Mesendoderm (in vitro differentiated cells): ENCODE measurements around the gene KCP.
A peak's percentile ranks its signal among the peaks of the same experiment; 100 is the strongest.

Source experiments
- DNase-seq: peaks from one replicate; pipeline ENCODE4 v3.0.0; 2013
- H2AK5ac ChIP-seq: 2 replicates; pipeline ENCODE4 v1.6.1; 2013; ENCODE audit warnings: low read length, inconsistent platforms
- H2BK120ac ChIP-seq: 2 replicates; pipeline ENCODE4 v1.6.1; 2013; ENCODE audit warnings: low read depth, mild to moderate bottlenecking, low read length, moderate library complexity, mixed read lengths
- H2BK15ac ChIP-seq: replicated peaks from 2 replicates; pipeline ENCODE4 v1.6.1; 2013; ENCODE audit warnings: low read depth, mild to moderate bottlenecking, moderate library complexity
- H2BK5ac ChIP-seq: 2 replicates; pipeline ENCODE4 v1.6.1; 2013; ENCODE audit warnings: low read length, inconsistent platforms
- H3K18ac ChIP-seq: 2 replicates; pipeline ENCODE4 v1.6.1; 2013; ENCODE audit warnings: mild to moderate bottlenecking, low read length, mixed read lengths
- H3K23ac ChIP-seq: one replicate; pipeline ENCODE4 v1.6.1; 2013; ENCODE audit warnings: low read length
- H3K27ac ChIP-seq: 2 replicates; pipeline ENCODE4 v1.5.1; 2013; ENCODE audit warnings: low read depth, mild to moderate bottlenecking, inconsistent platforms, low read length, moderate library complexity
- H3K27me3 ChIP-seq: 2 replicates; pipeline ENCODE4 v1.6.1; 2013; ENCODE audit warnings: low read length, control low read depth, mild to moderate bottlenecking, inconsistent platforms; ENCODE audit not compliant: insufficient read depth, poor library complexity
- H3K36me3 ChIP-seq: 2 replicates; pipeline ENCODE4 v1.6.1; 2013; ENCODE audit warnings: low read length, inconsistent platforms; ENCODE audit not compliant: control insufficient read depth, insufficient read depth
- H3K4ac ChIP-seq: one replicate; pipeline ENCODE4 v1.6.1; 2013; ENCODE audit warnings: low read depth, mild to moderate bottlenecking, low read length, moderate library complexity
- H3K4me1 ChIP-seq: 2 replicates; pipeline ENCODE4 v1.6.1; 2013; ENCODE audit warnings: low read depth, low read length, inconsistent platforms; ENCODE audit not compliant: control insufficient read depth
- H3K4me2 ChIP-seq: 2 replicates; pipeline ENCODE4 v1.6.1; 2013; ENCODE audit warnings: low read length
- H3K4me3 ChIP-seq: 2 replicates; pipeline ENCODE4 v1.5.1; 2013; ENCODE audit warnings: mild to moderate bottlenecking, low read length
- H3K56ac ChIP-seq: one replicate; pipeline ENCODE4 v1.6.1; 2013; ENCODE audit warnings: low read length
- H3K79me1 ChIP-seq: 2 replicates; pipeline ENCODE4 v1.6.1; 2013; ENCODE audit warnings: low read length, inconsistent platforms
- H3K79me2 ChIP-seq: 2 replicates; pipeline ENCODE4 v1.6.1; 2013; ENCODE audit warnings: mild to moderate bottlenecking, low read length; ENCODE audit not compliant: control insufficient read depth, insufficient read depth
- H3K9ac ChIP-seq: 2 replicates; pipeline ENCODE4 v1.6.1; 2013; ENCODE audit warnings: low read length, inconsistent platforms
- H4K5ac ChIP-seq: one replicate; pipeline ENCODE4 v1.6.1; 2013; ENCODE audit warnings: low read length
- H4K8ac ChIP-seq: one replicate; pipeline ENCODE4 v1.6.1; 2013; ENCODE audit warnings: low read depth, mild to moderate bottlenecking, control low read depth, low read length, moderate library complexity
- WGBS: extraction: QIAGEN DNeasy Blood & Tissue Kit; methylation state at CpG from one replicate; pipeline ENCODE4 v1.1.7; 2013; ENCODE audit warnings: low lambda C conversion rate, missing lambda C conversion rate; ENCODE audit not compliant: insufficient coverage; ENCODE audit errors: extremely low coverage; 5-methylcytosine and 5-hydroxymethylcytosine counted together

Gene KCP

DNA sequence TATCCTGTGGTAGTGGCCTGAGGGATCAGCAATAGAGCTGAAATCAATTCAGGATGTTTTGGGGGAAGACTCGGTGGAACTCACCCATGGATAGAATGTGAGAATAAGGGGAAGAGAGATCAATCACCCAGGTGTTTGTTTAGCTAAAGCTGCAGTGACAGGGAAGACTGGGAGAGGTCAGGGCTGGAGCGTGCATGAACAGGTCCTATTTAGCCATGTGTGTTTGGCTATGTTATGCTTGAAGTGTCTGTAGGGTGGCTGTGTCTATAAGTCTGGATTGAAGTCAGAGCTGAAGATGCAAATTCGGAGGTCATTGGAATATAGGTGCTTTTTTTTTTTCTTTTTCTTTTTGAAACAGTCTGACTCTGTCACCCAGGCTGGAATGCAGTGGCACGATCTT is 43.3 kb downstream of the KCP start:
- H3K27ac ChIP-seq = no peak overlapping the region
- WGBS = no CpG with 5 or more reads among the region's 4 CpGs
- no peak overlapping the region for H3K18ac ChIP-seq
- no peaks in the 10 kb centered on the region for H3K4me1 ChIP-seq
- H3K4ac ChIP-seq = no peak overlapping the region
- no peaks in the 10 kb centered on the region for H3K36me3 ChIP-seq
- H4K5ac ChIP-seq = no peak overlapping the region
- no peak overlapping the region for H4K8ac ChIP-seq
- no peak overlapping the region for H2BK5ac ChIP-seq
- no peak overlapping the region for H2BK15ac ChIP-seq
- H3K9ac ChIP-seq = no peak overlapping the region
- no peaks in the 10 kb centered on the region for H3K79me2 ChIP-seq
- no peak overlapping the region for H3K56ac ChIP-seq
- no peak overlapping the region for H2AK5ac ChIP-seq
- H3K4me2 ChIP-seq = no peak overlapping the region
- H3K27me3 ChIP-seq = peaks cover 12% of the 10 kb centered on the region
- no peak overlapping the region for H3K4me3 ChIP-seq
- peaks cover 1% of the 10 kb centered on the region for H3K79me1 ChIP-seq
- H2BK120ac ChIP-seq = no peak overlapping the region
- no peak overlapping the region for H3K23ac ChIP-seq
- DNase-seq = no peak

DNA sequence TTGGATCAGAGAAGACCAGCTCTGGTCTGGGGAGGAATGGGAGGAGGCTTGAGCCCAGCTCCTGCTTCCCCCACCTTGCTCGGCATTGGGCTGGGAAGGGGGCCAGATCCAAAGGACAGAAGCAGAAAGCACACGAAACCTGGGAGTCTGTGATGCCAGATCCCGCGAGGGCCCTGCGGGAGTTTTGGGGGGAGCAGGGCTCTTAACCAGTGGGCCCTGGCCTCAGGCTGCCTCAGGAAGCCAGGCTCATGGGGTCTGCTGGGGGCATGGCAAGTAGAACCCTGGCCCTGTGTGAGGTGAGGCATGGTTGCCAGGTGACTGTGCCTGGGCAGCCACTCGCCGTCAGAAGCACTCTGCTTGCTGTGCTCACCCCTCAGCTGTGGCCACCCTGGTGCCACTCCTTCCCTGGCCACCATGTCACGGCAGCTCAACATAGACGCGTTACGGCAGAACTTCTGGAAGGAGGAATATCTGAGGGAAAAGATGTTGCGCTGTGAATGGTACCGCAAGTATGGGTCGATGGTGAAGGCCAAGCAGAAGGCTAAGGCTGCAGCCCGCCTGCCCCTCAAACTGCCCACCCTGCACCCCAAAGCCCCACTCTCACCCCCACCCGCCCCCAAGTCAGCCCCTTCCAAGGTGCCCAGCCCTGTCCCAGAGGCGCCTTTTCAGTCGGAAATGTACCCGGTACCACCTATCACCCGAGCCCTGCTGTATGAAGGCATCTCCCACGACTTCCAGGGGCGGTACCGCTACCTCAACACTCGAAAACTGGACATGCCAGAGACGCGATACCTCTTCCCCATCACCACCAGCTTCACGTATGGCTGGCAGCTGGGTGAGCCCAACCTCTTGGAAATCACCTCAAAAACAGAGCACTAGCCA is 44.3 kb downstream of the KCP start:
- Histone ChIP-seq H3K79me2 (no peaks in the 10 kb centered on the region), H3K36me3 (no peaks in the 10 kb centered on the region), H4K5ac (no peak overlapping the region), H3K18ac (no peak overlapping the region), H2AK5ac (no peak overlapping the region), H3K23ac (no peak overlapping the region), H3K4ac (no peak overlapping the region), H3K27me3 (peaks cover 12% of the 10 kb centered on the region), H3K56ac (no peak overlapping the region), H3K9ac (no peak overlapping the region), H3K4me1 (no peaks in the 10 kb centered on the region), H3K4me3 (no peak overlapping the region), H2BK5ac (no peak overlapping the region), H2BK120ac (no peak overlapping the region), H3K4me2 (no peak overlapping the region), H3K27ac (no peak overlapping the region), H4K8ac (no peak overlapping the region), H3K79me1 (peaks cover 1% of the 10 kb centered on the region), H2BK15ac (no peak overlapping the region)
- DNase-seq = no peak
- no CpG with 5 or more reads among the region's 27 CpGs for WGBS

DNA sequence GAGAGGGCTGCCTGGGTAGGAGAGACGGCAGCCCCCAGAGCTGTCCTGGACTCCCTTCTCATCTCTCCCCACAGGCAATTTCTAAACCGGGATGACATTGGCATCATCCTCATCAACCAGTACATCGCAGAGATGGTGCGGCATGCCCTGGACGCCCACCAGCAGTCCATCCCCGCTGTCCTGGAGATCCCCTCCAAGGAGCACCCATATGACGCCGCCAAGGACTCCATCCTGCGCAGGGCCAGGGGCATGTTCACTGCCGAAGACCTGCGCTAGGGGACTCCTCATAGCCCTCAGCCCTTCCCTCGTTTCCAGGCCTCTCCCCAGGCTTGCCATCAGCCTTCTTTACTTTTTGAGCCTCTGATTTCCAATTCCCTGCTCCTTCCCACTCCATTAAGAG is 45.2 kb downstream of the KCP start:
- DNase-seq = no peak
- peaks cover 11% of the 10 kb centered on the region for H3K27me3 ChIP-seq
- H3K23ac ChIP-seq = no peak overlapping the region
- H3K36me3 ChIP-seq = no peaks in the 10 kb centered on the region
- H3K4ac ChIP-seq = no peak overlapping the region
- no peak overlapping the region for H2BK5ac ChIP-seq
- no peak overlapping the region for H2BK15ac ChIP-seq
- H3K4me1 ChIP-seq = no peaks in the 10 kb centered on the region
- H3K27ac ChIP-seq = no peak overlapping the region
- no CpG with 5 or more reads among the region's 12 CpGs for WGBS
- no peak overlapping the region for H3K4me3 ChIP-seq
- no peak overlapping the region for H2AK5ac ChIP-seq
- no peaks in the 10 kb centered on the region for H3K79me2 ChIP-seq
- no peak overlapping the region for H4K8ac ChIP-seq
- no peak overlapping the region for H3K4me2 ChIP-seq
- H3K56ac ChIP-seq = no peak overlapping the region
- no peak overlapping the region for H3K9ac ChIP-seq
- peaks cover 1% of the 10 kb centered on the region for H3K79me1 ChIP-seq
- no peak overlapping the region for H3K18ac ChIP-seq
- H2BK120ac ChIP-seq = no peak overlapping the region
- no peak overlapping the region for H4K5ac ChIP-seq

DNA sequence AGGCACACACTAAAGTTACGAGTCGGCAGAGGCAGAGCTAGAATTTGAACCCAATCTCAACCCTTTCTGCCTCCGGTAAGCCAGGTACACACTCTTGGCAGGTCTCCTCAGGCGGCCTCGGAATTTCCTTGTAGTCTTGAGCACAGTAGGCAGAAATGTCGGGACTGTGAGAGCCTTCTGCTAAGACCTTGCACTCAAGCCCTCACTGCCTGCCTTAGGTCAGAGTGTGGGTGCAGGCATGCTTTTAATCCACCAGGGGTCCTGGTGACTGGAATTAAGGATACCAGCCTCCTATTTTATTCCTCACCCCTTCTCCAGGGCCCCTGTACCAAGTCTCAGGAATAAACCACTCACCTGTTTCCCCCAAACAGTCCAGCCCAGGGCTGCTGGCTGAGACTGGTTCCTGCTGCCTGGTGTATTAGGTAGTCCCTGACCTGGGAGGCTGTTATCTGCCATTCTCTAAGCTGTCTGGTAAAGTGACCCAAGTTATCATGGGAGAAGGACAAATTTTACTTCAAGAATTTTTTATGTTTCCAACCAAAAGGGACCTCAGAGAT is 47.0 kb downstream of the KCP start:
- Histone ChIP-seq H3K9ac (peak overlapping the region; percentile 96), H3K79me1 (peaks cover 1% of the 10 kb centered on the region), H2BK15ac (no peak overlapping the region), H4K5ac (no peak overlapping the region), H3K36me3 (peaks cover 2% of the 10 kb centered on the region), H3K4ac (no peak overlapping the region), H3K4me2 (peak overlapping the region; percentile 88), H3K4me3 (peak overlapping the region; percentile 90), H2AK5ac (no peak overlapping the region), H3K4me1 (no peaks in the 10 kb centered on the region), H3K18ac (no peak overlapping the region), H3K23ac (no peak overlapping the region), H3K79me2 (no peaks in the 10 kb centered on the region), H3K56ac (peak overlapping the region; percentile 88), H4K8ac (no peak overlapping the region), H3K27ac (no peak overlapping the region), H2BK5ac (no peak overlapping the region), H2BK120ac (no peak overlapping the region), H3K27me3 (peaks cover 4% of the 10 kb centered on the region)
- DNase-seq = peak; percentile 90
- WGBS = no CpG with 5 or more reads among the region's 6 CpGs

DNA sequence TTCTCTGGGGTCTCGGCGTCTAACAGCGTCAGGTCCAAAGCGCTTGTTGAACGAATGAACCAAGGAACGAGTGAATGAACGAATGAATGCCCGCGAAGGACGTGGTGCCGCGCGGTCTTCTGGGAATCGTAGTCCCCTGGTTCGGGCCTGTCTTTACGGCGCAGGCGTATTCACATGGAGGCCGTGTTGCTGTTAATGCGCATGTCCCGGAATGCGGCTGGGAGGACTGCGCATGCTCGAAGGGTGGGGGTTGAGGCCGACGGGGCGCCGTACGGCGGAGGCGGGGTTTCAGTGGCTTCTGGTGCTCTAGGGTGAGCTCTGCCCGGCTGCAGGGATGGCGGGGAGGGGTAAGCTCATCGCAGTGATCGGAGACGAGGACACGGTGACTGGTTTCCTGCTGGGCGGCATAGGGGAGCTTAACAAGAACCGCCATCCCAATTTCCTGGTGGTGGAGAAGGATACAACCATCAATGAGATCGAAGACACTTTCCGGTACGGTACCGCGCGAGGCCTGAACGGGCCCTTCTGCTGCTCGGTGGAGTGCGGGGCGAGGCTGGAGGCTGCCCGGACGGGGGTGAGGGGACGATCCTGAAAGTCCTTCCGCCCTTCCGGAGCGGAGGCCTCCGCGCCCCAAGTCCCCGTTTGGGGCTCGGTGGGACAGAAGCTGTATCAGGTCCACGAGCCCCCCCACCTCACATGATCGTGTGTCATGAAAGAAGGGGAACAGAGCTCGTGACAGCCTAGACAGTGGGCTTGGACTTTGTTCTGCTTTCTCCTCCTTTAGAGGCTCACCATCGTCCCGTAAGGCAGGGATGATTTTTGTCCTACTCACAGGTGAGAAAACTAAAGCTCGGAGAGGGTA is 47.7 kb downstream of the KCP start, which contains the start of gene ATP6V1F:
Gene ATP6V1F, plus strand, starts transcription at position 286 of the 862 bp plus-strand sequence. Its CDS starts 49 bp downstream, at position 335.
- Histone ChIP-seq H3K4me1 (no peaks in the 10 kb centered on the region), H2BK120ac (no peak within 1 kb of the TSS), H3K18ac (no peak within 1 kb of the TSS), H3K79me2 (no peaks in the 10 kb centered on the region), H3K36me3 (peaks cover 3% of the 10 kb centered on the region), H3K9ac (peak within 1 kb of the TSS; percentile 96), H3K4me2 (peak within 1 kb of the TSS; percentile 88), H3K23ac (peak within 1 kb of the TSS; percentile 76), H2BK5ac (no peak within 1 kb of the TSS), H3K27me3 (peaks cover 3% of the 10 kb centered on the region), H3K27ac (no peak within 1 kb of the TSS), H3K79me1 (peaks cover 1% of the 10 kb centered on the region), H3K56ac (peak within 1 kb of the TSS; percentile 88), H2AK5ac (peak within 1 kb of the TSS; percentile 83), H2BK15ac (no peak within 1 kb of the TSS), H4K8ac (no peak within 1 kb of the TSS), H4K5ac (no peak within 1 kb of the TSS), H3K4me3 (peak within 1 kb of the TSS; percentile 90), H3K4ac (no peak within 1 kb of the TSS)
- DNase-seq = peak; percentile 99
- no CpG with 5 or more reads among the region's 65 CpGs for WGBS
